ENCODE measurements around the gene GPR68. TPM values are rescaled to one million over a fixed set of nuclear protein-coding genes. Genes with fewer than 3 reads are reported as not detected.

Gene GPR68
- total and polyA plus RNA-seq, 8 donors: 0.09 to 0.90 (median 0.23) TPM; not detected in 1

DNA sequence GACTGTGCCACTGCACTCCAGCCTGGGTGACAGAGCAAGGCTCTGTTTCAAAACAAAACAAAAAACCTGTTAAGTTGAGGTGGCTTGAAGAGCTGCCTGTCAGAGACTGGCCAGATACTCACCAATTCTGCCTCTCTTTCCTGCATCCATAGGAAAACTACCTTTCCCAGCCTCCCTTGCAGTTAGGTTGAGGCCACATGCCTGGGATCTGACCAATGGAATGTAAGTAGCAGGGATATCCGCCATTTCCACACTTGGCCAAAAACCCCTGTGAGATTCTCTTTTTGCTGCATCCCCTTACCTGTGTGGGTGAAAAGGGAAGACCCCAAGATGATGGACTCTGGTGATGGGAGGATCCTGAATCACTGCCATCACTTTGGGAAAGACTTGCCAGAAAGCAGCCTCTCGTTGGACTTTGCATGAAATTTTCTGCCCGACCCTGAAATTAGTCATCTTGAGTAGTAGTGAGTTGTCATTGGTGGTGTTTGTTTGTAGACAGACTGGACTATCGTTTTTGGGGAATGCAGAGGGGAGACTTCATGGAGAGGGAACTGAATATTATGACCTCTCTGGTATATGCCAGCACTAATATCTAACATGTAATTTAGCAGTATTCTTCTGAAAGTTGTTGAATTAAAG, 14.0 kb downstream of the GPR68 start:
- WGBS, 2 donors: 96 to 97% methylated on average over 4 of the region's 4 CpGs
- intact Hi-C loops (cut with DNase I): no loop called here
- no peak for FAIRE-seq
- no peak for DNase-seq
- H3K36me3 ChIP-seq: no peaks in the 10 kb centered on the region
- H3K4me3 ChIP-seq: no peak overlapping the region
- no peaks in the 10 kb centered on the region for H3K4me1 ChIP-seq
- no peak for ATAC-seq
- H3K27me3 ChIP-seq: no peaks in the 10 kb centered on the region
- TF ChIP-seq, protein P1, sequence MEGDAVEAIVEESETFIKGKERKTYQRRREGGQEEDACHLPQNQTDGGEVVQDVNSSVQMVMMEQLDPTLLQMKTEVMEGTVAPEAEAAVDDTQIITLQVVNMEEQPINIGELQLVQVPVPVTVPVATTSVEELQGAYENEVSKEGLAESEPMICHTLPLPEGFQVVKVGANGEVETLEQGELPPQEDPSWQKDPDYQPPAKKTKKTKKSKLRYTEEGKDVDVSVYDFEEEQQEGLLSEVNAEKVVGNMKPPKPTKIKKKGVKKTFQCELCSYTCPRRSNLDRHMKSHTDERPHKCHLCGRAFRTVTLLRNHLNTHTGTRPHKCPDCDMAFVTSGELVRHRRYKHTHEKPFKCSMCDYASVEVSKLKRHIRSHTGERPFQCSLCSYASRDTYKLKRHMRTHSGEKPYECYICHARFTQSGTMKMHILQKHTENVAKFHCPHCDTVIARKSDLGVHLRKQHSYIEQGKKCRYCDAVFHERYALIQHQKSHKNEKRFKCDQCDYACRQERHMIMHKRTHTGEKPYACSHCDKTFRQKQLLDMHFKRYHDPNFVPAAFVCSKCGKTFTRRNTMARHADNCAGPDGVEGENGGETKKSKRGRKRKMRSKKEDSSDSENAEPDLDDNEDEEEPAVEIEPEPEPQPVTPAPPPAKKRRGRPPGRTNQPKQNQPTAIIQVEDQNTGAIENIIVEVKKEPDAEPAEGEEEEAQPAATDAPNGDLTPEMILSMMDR (IDR thresholded peaks at IDR 0.05): no peak
- H3K27ac ChIP-seq: no peak overlapping the region
- H3K9me3 ChIP-seq: no peaks in the 10 kb centered on the region

DNA sequence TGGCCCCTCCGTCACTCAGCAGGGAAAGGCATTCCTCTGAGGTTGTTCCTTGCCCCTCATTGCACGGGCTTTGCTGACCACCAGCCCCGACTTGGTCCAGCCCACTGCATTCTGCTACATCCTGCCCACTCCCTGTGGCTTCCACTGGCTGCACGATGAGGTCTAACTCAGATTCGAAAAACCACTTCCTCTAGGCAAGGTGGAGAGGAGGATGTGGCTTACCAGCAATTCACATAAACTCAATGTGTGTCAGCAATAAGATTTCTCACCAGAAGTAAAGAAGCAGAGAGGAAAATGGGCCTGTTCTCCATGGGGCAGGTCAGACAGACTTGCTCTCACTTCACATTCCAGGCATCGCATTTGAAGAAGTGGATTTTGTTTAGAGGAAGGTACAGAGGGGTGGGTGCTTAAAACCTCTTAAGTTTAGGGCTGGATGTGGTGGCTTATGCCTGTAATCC, 14.7 kb downstream of the GPR68 start:
- peak in 2 of 4 donors; percentile 47 to 52 for ATAC-seq
- 85 to 88% methylated on average over 6 of the region's 6 CpGs for WGBS, 2 donors
- Histone ChIP-seq H3K27me3 (no peaks in the 10 kb centered on the region), H3K27ac (no peak overlapping the region), H3K36me3 (no peaks in the 10 kb centered on the region), H3K4me3 (no peak overlapping the region), H3K9me3 (no peaks in the 10 kb centered on the region), H3K4me1 (no peaks in the 10 kb centered on the region)
- DNase-seq: no peak
- FAIRE-seq: no peak
- TF ChIP-seq, protein P1 (IDR thresholded peaks at IDR 0.05): no peak
- intact Hi-C loops (cut with DNase I): no loop called here

DNA sequence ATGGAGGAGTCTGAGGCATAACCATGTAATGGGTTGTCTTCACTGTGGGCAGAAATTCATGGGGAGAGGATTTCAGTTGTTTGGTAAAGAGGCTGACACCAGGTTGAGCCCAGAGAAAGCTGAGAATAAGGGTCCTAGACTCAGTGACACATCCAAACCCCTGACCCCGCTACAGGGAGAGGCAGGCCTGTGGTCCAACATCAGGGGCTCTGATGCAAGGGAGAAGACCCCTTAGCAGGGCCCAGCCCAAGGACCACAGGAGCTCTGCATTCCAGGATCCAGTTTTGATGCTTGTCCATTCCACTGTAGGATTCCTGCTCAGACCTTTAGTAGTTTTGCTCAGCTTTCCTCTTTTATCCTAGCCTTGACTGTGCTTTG, 15.5 kb downstream of the GPR68 start:
- intact Hi-C loops (cut with DNase I): no loop called here
- Histone ChIP-seq H3K27me3 (no peaks in the 10 kb centered on the region), H3K9me3 (no peaks in the 10 kb centered on the region), H3K36me3 (no peaks in the 10 kb centered on the region), H3K4me1 (no peaks in the 10 kb centered on the region), H3K27ac (no peak overlapping the region), H3K4me3 (no peak overlapping the region)
- DNase-seq (no peak), ATAC-seq (no peak), FAIRE-seq (no peak)
- TF ChIP-seq, protein P1 (IDR thresholded peaks at IDR 0.05): no peak
- 93 to 100% methylated on average over 1 of the region's 1 CpG for WGBS, 2 donors

DNA sequence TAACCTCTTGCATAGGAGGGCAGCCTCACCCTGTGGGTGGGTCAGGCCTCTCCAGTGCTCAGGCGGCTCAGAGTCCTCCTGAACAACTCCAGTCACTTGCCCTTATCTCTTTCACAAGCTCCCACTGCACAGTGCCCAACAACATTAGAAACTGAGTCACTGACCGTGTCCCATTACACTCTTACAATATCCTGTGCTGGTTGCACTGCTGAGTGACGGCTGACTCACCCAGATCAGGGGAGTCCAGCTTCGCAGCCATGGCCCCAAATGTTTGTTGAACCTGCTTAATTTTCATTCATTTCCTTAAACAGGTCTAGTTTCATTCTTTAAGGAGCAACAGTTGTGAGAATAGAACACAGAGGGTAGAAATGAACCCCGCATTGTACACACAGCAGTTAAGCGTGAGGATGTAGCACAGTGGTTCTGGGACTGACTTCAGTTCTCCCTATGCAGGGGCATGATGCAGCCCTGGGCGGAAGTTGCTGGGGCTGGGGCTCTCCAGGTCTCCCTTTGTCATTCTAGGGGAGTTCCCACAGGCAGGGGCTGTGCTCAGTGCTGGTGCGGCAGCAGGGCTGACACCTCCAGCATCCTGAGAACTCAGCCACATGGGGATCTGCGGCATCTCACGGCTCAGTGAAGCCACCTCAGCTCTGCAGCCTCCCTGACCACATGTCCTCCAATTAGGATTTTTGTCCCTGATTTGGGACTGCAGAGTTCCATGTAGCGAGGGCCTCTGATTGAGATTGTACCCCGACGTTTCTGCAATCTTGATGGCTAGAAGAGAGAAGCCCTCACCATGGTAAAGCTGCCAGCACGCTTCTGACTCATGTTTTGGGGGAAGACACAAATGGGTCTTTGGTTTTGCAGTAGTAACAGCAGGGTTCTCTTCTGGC, 16.1 kb downstream of the GPR68 start:
- 93 to 96% methylated on average over 14 of the region's 14 CpGs for WGBS, 2 donors
- TF ChIP-seq, protein P1 (IDR thresholded peaks at IDR 0.05): no peak
- no peak overlapping the region for H3K27ac ChIP-seq
- no peaks in the 10 kb centered on the region for H3K9me3 ChIP-seq
- ATAC-seq (no peak), DNase-seq (no peak), FAIRE-seq (no peak)
- intact Hi-C loops (cut with DNase I): no loop called here
- H3K4me1 ChIP-seq: no peaks in the 10 kb centered on the region
- H3K36me3 ChIP-seq: no peaks in the 10 kb centered on the region
- H3K4me3 ChIP-seq: no peak overlapping the region
- H3K27me3 ChIP-seq: no peaks in the 10 kb centered on the region
